ENCODE data around the gene MEOX1.
A peak's percentile ranks its signal among the peaks of the same experiment; 100 is the strongest.

The MEOX1 gene

GRCh38 chr17:43674394-43674793 is 12.7 kb upstream of the MEOX1 start:
- Mint-ChIP-seq H3K4me3 (no peak overlapping the region), H3K9me3 (no peaks in the 10 kb centered on the region), H3K4me1 (peaks cover 12% of the 10 kb centered on the region), H3K27ac (ENCODE audit: low read depth) (no peak overlapping the region), H3K27me3 (peaks cover 10% of the 10 kb centered on the region), H3K36me3 (ENCODE audit: insufficient read depth) (peaks cover 6% of the 10 kb centered on the region)
- DNase-seq (ENCODE audit: low spot score in 2 of 2) (no peak), ATAC-seq (replicated peaks; ENCODE audit: extremely low read depth, poor library complexity, severe bottlenecking) (no peak)

- no peak overlapping the region for H3K27ac Mint-ChIP-seq (ENCODE audit: low read depth)
- H3K36me3 Mint-ChIP-seq (ENCODE audit: insufficient read depth) = peaks cover 6% of the 10 kb centered on the region
- ATAC-seq (replicated peaks; ENCODE audit: extremely low read depth, poor library complexity, severe bottlenecking) = peak; percentile 58
- no peak overlapping the region for H3K4me3 Mint-ChIP-seq
- peak; percentile 55 to 72 for DNase-seq (ENCODE audit: low spot score in 2 of 2)
- H3K9me3 Mint-ChIP-seq = no peaks in the 10 kb centered on the region
- H3K4me1 Mint-ChIP-seq = peaks cover 12% of the 10 kb centered on the region
- peaks cover 7% of the 10 kb centered on the region for H3K27me3 Mint-ChIP-seq
These were observed 12.0 kb upstream of the MEOX1 start for GRCh38 chr17:43673516-43674323.

- no peak overlapping the region for H3K27ac Mint-ChIP-seq (ENCODE audit: low read depth)
- H3K4me1 Mint-ChIP-seq = peaks cover 5% of the 10 kb centered on the region
- no peaks in the 10 kb centered on the region for H3K27me3 Mint-ChIP-seq
- DNase-seq (ENCODE audit: low spot score in 2 of 2) (no peak), ATAC-seq (replicated peaks; ENCODE audit: extremely low read depth, poor library complexity, severe bottlenecking) (no peak)
- H3K9me3 Mint-ChIP-seq = no peaks in the 10 kb centered on the region
- no peak overlapping the region for H3K4me3 Mint-ChIP-seq
- H3K36me3 Mint-ChIP-seq (ENCODE audit: insufficient read depth) = peaks cover 2% of the 10 kb centered on the region
These were observed 10.2 kb upstream of the MEOX1 start for GRCh38 chr17:43671755-43672519.

GRCh38 chr17:43671031-43671692 is 9.4 kb upstream of the MEOX1 start:
- Mint-ChIP-seq H3K4me3 (no peak overlapping the region), H3K27me3 (no peaks in the 10 kb centered on the region), H3K36me3 (ENCODE audit: insufficient read depth) (peaks cover 2% of the 10 kb centered on the region), H3K4me1 (peaks cover 5% of the 10 kb centered on the region), H3K27ac (ENCODE audit: low read depth) (no peak overlapping the region), H3K9me3 (no peaks in the 10 kb centered on the region)
- ATAC-seq (replicated peaks; ENCODE audit: extremely low read depth, poor library complexity, severe bottlenecking) (no peak), DNase-seq (ENCODE audit: low spot score in 2 of 2) (no peak)

- Mint-ChIP-seq H3K9me3 (no peaks in the 10 kb centered on the region), H3K27me3 (no peaks in the 10 kb centered on the region), H3K36me3 (ENCODE audit: insufficient read depth) (peaks cover 2% of the 10 kb centered on the region), H3K4me1 (peaks cover 5% of the 10 kb centered on the region), H3K27ac (ENCODE audit: low read depth) (no peak overlapping the region), H3K4me3 (no peak overlapping the region)
- no peak for DNase-seq (ENCODE audit: low spot score in 2 of 2)
- no peak for ATAC-seq (replicated peaks; ENCODE audit: extremely low read depth, poor library complexity, severe bottlenecking)
These were observed 8.9 kb upstream of the MEOX1 start for GRCh38 chr17:43670645-43671030.

GRCh38 chr17:43669971-43670644 is 8.4 kb upstream of the MEOX1 start:
- ATAC-seq (replicated peaks; ENCODE audit: extremely low read depth, poor library complexity, severe bottlenecking) = no peak
- H3K9me3 Mint-ChIP-seq = no peaks in the 10 kb centered on the region
- no peak for DNase-seq (ENCODE audit: low spot score in 2 of 2)

GRCh38 chr17:43667947-43668348 is 6.2 kb upstream of the MEOX1 start:
- peaks cover 2% of the 10 kb centered on the region for H3K36me3 Mint-ChIP-seq (ENCODE audit: insufficient read depth)

More at GRCh38 chr17:43669971-43670644, 8.4 kb upstream of the MEOX1 start:
- H3K4me3 Mint-ChIP-seq = no peak overlapping the region
- H3K4me1 Mint-ChIP-seq = peaks cover 5% of the 10 kb centered on the region
- no peaks in the 10 kb centered on the region for H3K36me3 Mint-ChIP-seq (ENCODE audit: insufficient read depth)
- H3K27ac Mint-ChIP-seq (ENCODE audit: low read depth) = no peak overlapping the region
- H3K27me3 Mint-ChIP-seq = no peaks in the 10 kb centered on the region

GRCh38 chr17:43667506-43667905 is 5.8 kb upstream of the MEOX1 start:
- no peaks in the 10 kb centered on the region for H3K27me3 Mint-ChIP-seq
- H3K9me3 Mint-ChIP-seq = no peaks in the 10 kb centered on the region
- no peak overlapping the region for H3K4me3 Mint-ChIP-seq
- H3K27ac Mint-ChIP-seq (ENCODE audit: low read depth) = no peak overlapping the region
- H3K4me1 Mint-ChIP-seq = peaks cover 9% of the 10 kb centered on the region
- DNase-seq (ENCODE audit: low spot score in 2 of 2) (no peak), ATAC-seq (replicated peaks; ENCODE audit: extremely low read depth, poor library complexity, severe bottlenecking) (no peak)
- peaks cover 2% of the 10 kb centered on the region for H3K36me3 Mint-ChIP-seq (ENCODE audit: insufficient read depth)

More at GRCh38 chr17:43667947-43668348, 6.2 kb upstream of the MEOX1 start:
- ATAC-seq (replicated peaks; ENCODE audit: extremely low read depth, poor library complexity, severe bottlenecking) = no peak
- no peak overlapping the region for H3K27ac Mint-ChIP-seq (ENCODE audit: low read depth)
- no peaks in the 10 kb centered on the region for H3K27me3 Mint-ChIP-seq
- H3K9me3 Mint-ChIP-seq = no peaks in the 10 kb centered on the region
- no peak overlapping the region for H3K4me3 Mint-ChIP-seq
- peaks cover 4% of the 10 kb centered on the region for H3K4me1 Mint-ChIP-seq
- no peak for DNase-seq (ENCODE audit: low spot score in 2 of 2)

GRCh38 chr17:43665937-43666236 is 4.2 kb upstream of the MEOX1 start:
- no peaks in the 10 kb centered on the region for H3K9me3 Mint-ChIP-seq
- ATAC-seq (replicated peaks; ENCODE audit: extremely low read depth, poor library complexity, severe bottlenecking) (no peak), DNase-seq (ENCODE audit: low spot score in 2 of 2) (no peak)
- H3K4me1 Mint-ChIP-seq = peaks cover 25% of the 10 kb centered on the region
- no peak overlapping the region for H3K4me3 Mint-ChIP-seq
- peaks cover 2% of the 10 kb centered on the region for H3K36me3 Mint-ChIP-seq (ENCODE audit: insufficient read depth)
- no peak overlapping the region for H3K27ac Mint-ChIP-seq (ENCODE audit: low read depth)
- H3K27me3 Mint-ChIP-seq = no peaks in the 10 kb centered on the region

GRCh38 chr17:43665084-43665936 is 3.6 kb upstream of the MEOX1 start:
- DNase-seq (ENCODE audit: low spot score in 2 of 2) (no peak), ATAC-seq (replicated peaks; ENCODE audit: extremely low read depth, poor library complexity, severe bottlenecking) (no peak)
- H3K27me3 Mint-ChIP-seq = no peaks in the 10 kb centered on the region
- no peak overlapping the region for H3K27ac Mint-ChIP-seq (ENCODE audit: low read depth)
- H3K9me3 Mint-ChIP-seq = no peaks in the 10 kb centered on the region
- peaks cover 31% of the 10 kb centered on the region for H3K4me1 Mint-ChIP-seq
- H3K36me3 Mint-ChIP-seq (ENCODE audit: insufficient read depth) = peaks cover 2% of the 10 kb centered on the region
- H3K4me3 Mint-ChIP-seq = no peak overlapping the region

GRCh38 chr17:43664096-43664495 is 2.4 kb upstream of the MEOX1 start:
- Mint-ChIP-seq H3K27ac (ENCODE audit: low read depth) (no peak overlapping the region), H3K27me3 (no peaks in the 10 kb centered on the region), H3K4me1 (peaks cover 37% of the 10 kb centered on the region), H3K9me3 (no peaks in the 10 kb centered on the region), H3K36me3 (ENCODE audit: insufficient read depth) (peaks cover 2% of the 10 kb centered on the region), H3K4me3 (no peak overlapping the region)
- DNase-seq (ENCODE audit: low spot score in 2 of 2) = no peak
- ATAC-seq (replicated peaks; ENCODE audit: extremely low read depth, poor library complexity, severe bottlenecking) = no peak

- H3K4me1 Mint-ChIP-seq = peaks cover 37% of the 10 kb centered on the region
- no peaks in the 10 kb centered on the region for H3K9me3 Mint-ChIP-seq
- no peak overlapping the region for H3K27ac Mint-ChIP-seq (ENCODE audit: low read depth)
- H3K27me3 Mint-ChIP-seq = no peaks in the 10 kb centered on the region
- H3K4me3 Mint-ChIP-seq = no peak overlapping the region
- DNase-seq (ENCODE audit: low spot score in 2 of 2) = no peak
- ATAC-seq (replicated peaks; ENCODE audit: extremely low read depth, poor library complexity, severe bottlenecking) = no peak
- peaks cover 2% of the 10 kb centered on the region for H3K36me3 Mint-ChIP-seq (ENCODE audit: insufficient read depth)
These were observed 1.7 kb upstream of the MEOX1 start for GRCh38 chr17:43663383-43663782.
